Vagina (tissue), 2 donors: ENCODE results near the gene RIPOR1. TPM values are rescaled to one million over a fixed set of nuclear protein-coding genes. Genes with fewer than 3 reads are reported as not detected.

ENCODE experiments used
- DNase-seq, 2 donors: peaks; one replicate each; pipeline ENCODE4 v3.0.0-alpha.2; 2017; ENCODE audit errors: extremely low spot score in 2 of 2
- H3K27ac ChIP-seq: fragments of 200-600 bp; sonication (generic); one replicate; pipeline ENCODE4 v1.5.1; 2019
- H3K27me3 ChIP-seq: fragments of 200-600 bp; sonication (generic); one replicate; pipeline ENCODE4 v1.5.1; 2019
- H3K36me3 ChIP-seq, 2 donors: fragments of 200-600 bp; sonication (generic); one replicate each; pipeline ENCODE4 v1.5.1; 2017 to 2019
- H3K4me1 ChIP-seq: fragments of 200-600 bp; sonication (generic); one replicate; pipeline ENCODE4 v1.5.1; 2019
- H3K4me3 ChIP-seq, 2 donors: fragments of 200-600 bp; sonication (generic); 1 replicate in 1 of 2; 2 replicates in 1 of 2; pipeline ENCODE4 v1.5.1; 2016 to 2019
- H3K9me3 ChIP-seq: fragments of 200-600 bp; sonication (generic); one replicate; pipeline ENCODE4 v1.5.1; 2019
- POLR2A ChIP-seq, 2 donors: fragments of 450-650 bp; IDR thresholded peaks; one replicate each; pipeline ENCODE4 v1.6.1; 2017; ENCODE audit warnings: antibody characterized with exemption in 2 of 2, mild to moderate bottlenecking in 2 of 2, moderate library complexity in 2 of 2
- POLR2AphosphoS5 ChIP-seq, 2 donors: sonication (generic); formaldehyde crosslinking; IDR thresholded peaks; one replicate each; pipeline ENCODE4 v1.9.0; 2017; ENCODE audit warnings: antibody characterized with exemption in 2 of 2, mild to moderate bottlenecking in 2 of 2, low read depth in 1 of 2; ENCODE audit not compliant: insufficient read depth in 1 of 2
- intact Hi-C: fragments of 100-400 bp; cut with DNase I; formaldehyde crosslinking; loops from one replicate; pipeline ENCODE4 v1.15.1; 2023
- total RNA-seq: library from RNA; depleted of rRNA; stranded (reverse); fragments of >200 nt; gene quantifications from one replicate; pipeline ENCODE4 v1.2.3, GENCODE V29; 2016
- TF ChIP-seq, protein P1 (sequence below), 3 experiments: fragments of 450-650 bp in 2 of 3; fragments of 200-600 bp in 1 of 3; sonication (generic) in 1 of 3; IDR thresholded peaks; one replicate each; pipeline ENCODE4 v1.5.1; 2017 to 2019; ENCODE audit warnings: antibody characterized with exemption in 3 of 3, mild to moderate bottlenecking in 2 of 3, moderate library complexity in 2 of 3

Gene RIPOR1
- total RNA-seq, 1 donor from 2014 or later = 54.8 TPM

DNA sequence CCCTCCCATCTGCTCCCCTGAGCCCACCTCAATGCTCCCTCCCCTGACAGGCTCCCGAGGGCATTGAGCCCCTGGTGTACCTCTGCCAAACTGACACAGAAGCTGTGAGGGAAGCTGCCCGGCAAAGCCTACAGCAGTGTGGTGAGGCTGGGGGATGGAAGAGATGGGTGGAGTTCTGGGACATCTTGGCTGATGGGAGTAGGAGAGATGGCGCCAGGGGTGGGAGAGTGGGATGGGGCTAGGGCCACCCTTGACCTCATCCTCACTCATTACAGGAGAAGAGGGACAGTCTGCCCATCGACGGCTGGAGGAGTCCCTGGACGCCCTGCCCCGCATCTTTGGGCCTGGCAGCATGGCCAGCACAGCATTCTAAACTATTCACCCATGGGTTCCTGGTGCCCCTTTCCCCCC lies 17.5 kb downstream of the RIPOR1 start:
- H3K36me3 ChIP-seq = peaks cover 2 to 51% of the 10 kb centered on the region in 2 donors

GRCh38 chr16:67546761-67547422 lies 18.3 kb downstream of the RIPOR1 start:
- no peak for DNase-seq
- Histone ChIP-seq H3K36me3 (peaks cover 0 to 45% of the 10 kb centered on the region in 2 donors), H3K9me3 (no peaks in the 10 kb centered on the region), H3K4me1 (peaks cover 52% of the 10 kb centered on the region), H3K27me3 (no peaks in the 10 kb centered on the region), H3K4me3 (no peak overlapping the region), H3K27ac (peak overlapping the region; percentile 59)
- TF ChIP-seq POLR2A (IDR thresholded peaks at IDR 0.05) (no peak), POLR2AphosphoS5 (IDR thresholded peaks at IDR 0.05; ENCODE audit: insufficient read depth in 1 of 2, low read depth in 1 of 2) (peak; percentile 44 to 69)
- TF ChIP-seq, protein P1, sequence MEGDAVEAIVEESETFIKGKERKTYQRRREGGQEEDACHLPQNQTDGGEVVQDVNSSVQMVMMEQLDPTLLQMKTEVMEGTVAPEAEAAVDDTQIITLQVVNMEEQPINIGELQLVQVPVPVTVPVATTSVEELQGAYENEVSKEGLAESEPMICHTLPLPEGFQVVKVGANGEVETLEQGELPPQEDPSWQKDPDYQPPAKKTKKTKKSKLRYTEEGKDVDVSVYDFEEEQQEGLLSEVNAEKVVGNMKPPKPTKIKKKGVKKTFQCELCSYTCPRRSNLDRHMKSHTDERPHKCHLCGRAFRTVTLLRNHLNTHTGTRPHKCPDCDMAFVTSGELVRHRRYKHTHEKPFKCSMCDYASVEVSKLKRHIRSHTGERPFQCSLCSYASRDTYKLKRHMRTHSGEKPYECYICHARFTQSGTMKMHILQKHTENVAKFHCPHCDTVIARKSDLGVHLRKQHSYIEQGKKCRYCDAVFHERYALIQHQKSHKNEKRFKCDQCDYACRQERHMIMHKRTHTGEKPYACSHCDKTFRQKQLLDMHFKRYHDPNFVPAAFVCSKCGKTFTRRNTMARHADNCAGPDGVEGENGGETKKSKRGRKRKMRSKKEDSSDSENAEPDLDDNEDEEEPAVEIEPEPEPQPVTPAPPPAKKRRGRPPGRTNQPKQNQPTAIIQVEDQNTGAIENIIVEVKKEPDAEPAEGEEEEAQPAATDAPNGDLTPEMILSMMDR (IDR thresholded peaks at IDR 0.05) = peak; percentile 67 to 84 (median 76)
- intact Hi-C loops = no loop called here

More for the DNA sequence above, 17.5 kb downstream of the RIPOR1 start:
- DNase-seq = no peak
- no peak overlapping the region for H3K4me3 ChIP-seq
- H3K27ac ChIP-seq = peak overlapping the region; percentile 17
- H3K27me3 ChIP-seq = no peaks in the 10 kb centered on the region
- H3K9me3 ChIP-seq = no peaks in the 10 kb centered on the region
- intact Hi-C loops = no loop called here
- no peak for TF ChIP-seq POLR2A (IDR thresholded peaks at IDR 0.05)
- TF ChIP-seq, protein P1 (IDR thresholded peaks at IDR 0.05) = no peak
- no peak for TF ChIP-seq POLR2AphosphoS5 (IDR thresholded peaks at IDR 0.05; ENCODE audit: insufficient read depth in 1 of 2, low read depth in 1 of 2)
- peaks cover 52% of the 10 kb centered on the region for H3K4me1 ChIP-seq

DNA sequence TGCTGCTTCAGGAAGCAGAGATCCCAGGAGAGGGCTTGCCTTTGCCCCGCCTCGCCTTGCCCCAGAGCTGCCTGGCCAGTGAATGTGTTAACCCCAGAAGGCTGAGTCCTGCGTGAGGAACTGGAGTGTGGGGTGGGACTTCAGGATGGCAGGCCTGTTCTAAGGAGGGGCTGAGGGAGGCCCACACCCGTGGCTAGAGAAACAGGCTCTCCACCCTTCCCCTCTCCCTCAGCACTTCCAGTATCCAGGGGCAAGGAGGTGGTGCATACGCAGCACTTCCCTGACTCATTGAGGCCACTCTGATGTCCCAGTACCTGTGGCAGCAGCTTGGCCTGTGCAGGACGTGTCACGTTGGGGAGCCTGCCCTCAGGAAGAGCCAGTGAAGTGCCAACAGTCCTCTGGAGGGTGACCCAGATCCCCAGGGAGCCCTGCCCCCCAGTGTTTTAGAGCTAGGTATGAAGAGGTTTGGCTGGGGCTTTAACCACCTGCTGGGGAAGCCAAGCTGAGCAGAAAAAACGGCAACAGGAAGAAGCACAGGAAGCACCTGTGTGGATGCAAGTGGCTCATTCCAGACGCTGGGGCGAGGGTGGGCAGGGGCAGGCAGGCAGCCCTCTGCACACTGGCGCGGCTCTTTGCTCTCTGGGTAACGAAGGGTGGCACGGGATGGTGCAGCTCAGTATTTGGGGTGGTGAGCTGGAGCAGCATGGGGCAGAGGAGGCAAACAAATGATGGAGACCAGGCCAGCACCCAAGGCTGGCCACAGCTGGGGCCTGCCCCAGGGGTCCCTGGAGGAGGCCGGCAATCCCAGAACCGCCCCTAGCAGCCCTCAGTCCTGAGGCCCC lies 19.0 kb downstream of the RIPOR1 start:
- peak in 1 of 2 donors; percentile 88 for DNase-seq
- intact Hi-C loops = no loop called here
- peaks cover 52% of the 10 kb centered on the region for H3K4me1 ChIP-seq
- TF ChIP-seq, protein P1 (IDR thresholded peaks at IDR 0.05) = no peak
- H3K4me3 ChIP-seq = no peak overlapping the region
- H3K27me3 ChIP-seq = no peaks in the 10 kb centered on the region
- H3K36me3 ChIP-seq = peaks cover 0 to 38% of the 10 kb centered on the region in 2 donors
- H3K9me3 ChIP-seq = no peaks in the 10 kb centered on the region
- H3K27ac ChIP-seq = peak overlapping the region; percentile 59

GRCh38 chr16:67548265-67549126 lies 19.9 kb downstream of the RIPOR1 start:
- no peak for DNase-seq
- no peaks in the 10 kb centered on the region for H3K27me3 ChIP-seq
- no peak overlapping the region for H3K4me3 ChIP-seq
- no peaks in the 10 kb centered on the region for H3K9me3 ChIP-seq
- no peak overlapping the region for H3K27ac ChIP-seq
- H3K36me3 ChIP-seq = peaks cover 0 to 31% of the 10 kb centered on the region in 2 donors
- intact Hi-C loops = no loop called here
- TF ChIP-seq, protein P1 (IDR thresholded peaks at IDR 0.05) = no peak
- TF ChIP-seq POLR2AphosphoS5 (IDR thresholded peaks at IDR 0.05; ENCODE audit: insufficient read depth in 1 of 2, low read depth in 1 of 2) (no peak), POLR2A (IDR thresholded peaks at IDR 0.05) (no peak)
- peaks cover 58% of the 10 kb centered on the region for H3K4me1 ChIP-seq
